B cell (primary cell): Measurements from ENCODE around the gene TOP2A. TPM values are rescaled to one million over a fixed set of nuclear protein-coding genes. Genes with fewer than 3 reads are reported as not detected.

ENCODE experiments used
- ATAC-seq: fragments of 200-7000 bp; cut with Tn5 transposase; one replicate; pipeline ENCODE4 v1.10.0; 2021; ENCODE audit warnings: low read depth, mild to moderate bottlenecking, moderate number of reproducible peaks, moderate library complexity
- CTCF ChIA-PET: fragments of 350-600 bp; sonication (Branson Sonifier 250); formaldehyde crosslinking; loops from one replicate; lab custom pipeline; 2021; ENCODE audit warnings: antibody characterized with exemption, inconsistent platforms; lab: Charles Lee
- POLR2A ChIA-PET: fragments of 350-600 bp; sonication (Branson Sonifier 250); formaldehyde crosslinking; loops from one replicate; lab custom pipeline; 2021; ENCODE audit warnings: antibody characterized with exemption; lab: Charles Lee
- DNase-seq: peaks from one replicate; pipeline ENCODE4 v3.0.0; 2013
- H2AFZ ChIP-seq: 2 replicates; pipeline ENCODE4 v1.6.1; 2012; ENCODE audit warnings: mild to moderate bottlenecking, low read depth, low read length; ENCODE audit not compliant: insufficient read depth, poor library complexity, severe bottlenecking
- H3K27ac ChIP-seq, 2 donors: 1 replicate in 1 of 2; 2 replicates in 1 of 2; pipeline ENCODE4 v1.5.1; 2012 to 2013; ENCODE audit warnings: low read length in 2 of 2, mild to moderate bottlenecking in 2 of 2, moderate library complexity in 1 of 2
- H3K27me3 ChIP-seq, 4 experiments: fragments of 200-600 bp in 1 of 4; sonication (generic) in 1 of 4; replicated peaks in 1 of 4; 1 replicate in 2 of 4; 2 replicates in 2 of 4; pipeline versions ENCODE4 v1.6.1 to v1.7.0; 2013 to 2016; ENCODE audit warnings: low read length in 3 of 4, mild to moderate bottlenecking in 2 of 4, mixed read lengths in 1 of 4, moderate library complexity in 1 of 4; ENCODE audit not compliant: insufficient read depth in 4 of 4, control insufficient read depth in 3 of 4; ENCODE audit errors: control extremely low read depth in 1 of 4
- H3K36me3 ChIP-seq, 2 experiments: replicated peaks in 1 of 2; 1 replicate in 1 of 2; 2 replicates in 1 of 2; pipeline versions ENCODE4 v1.6.1 to v1.7.1; 2013; ENCODE audit warnings: low read length in 1 of 2; ENCODE audit not compliant: insufficient read depth in 2 of 2, control insufficient read depth in 1 of 2; ENCODE audit errors: control extremely low read depth in 1 of 2, extremely low read depth in 1 of 2
- H3K4me1 ChIP-seq, 2 donors: fragments of 200-600 bp in 1 of 2; sonication (generic) in 1 of 2; 1 replicate in 1 of 2; 2 replicates in 1 of 2; pipeline versions ENCODE4 v1.5.1 to v1.6.1; 2013 to 2017; ENCODE audit warnings: low read length in 2 of 2; ENCODE audit not compliant: control insufficient read depth in 2 of 2, insufficient read depth in 2 of 2
- H3K4me2 ChIP-seq: replicated peaks from 2 replicates; pipeline ENCODE3; 2012; ENCODE audit warnings: mild to moderate bottlenecking, low read depth, low read length; ENCODE audit not compliant: poor library complexity, severe bottlenecking
- H3K4me3 ChIP-seq, 5 experiments: fragments of 200-600 bp in 1 of 5; sonication (generic) in 1 of 5; 1 replicate in 3 of 5; 2 replicates in 2 of 5; pipeline versions ENCODE4 v1.5.1 to v1.7.0; 2011 to 2016; ENCODE audit warnings: low read length in 4 of 5, mild to moderate bottlenecking in 4 of 5, low read depth in 2 of 5, control low read depth in 1 of 5, moderate library complexity in 1 of 5; ENCODE audit not compliant: insufficient read depth in 1 of 5; ENCODE audit errors: control extremely low read depth in 1 of 5, extremely low read depth in 1 of 5
- H3K79me2 ChIP-seq: fragments of 200-600 bp; sonication (generic); one replicate; pipeline ENCODE4 v1.6.0; 2016; ENCODE audit warnings: low read length; ENCODE audit not compliant: control insufficient read depth, insufficient read depth
- H3K9ac ChIP-seq: fragments of 200-600 bp; sonication (generic); 2 replicates; pipeline ENCODE4 v1.6.1; 2017; ENCODE audit warnings: mild to moderate bottlenecking, low read length, moderate library complexity
- H3K9me3 ChIP-seq, 3 donors: one replicate each; pipeline versions ENCODE4 v1.6.1 to v1.7.1; 2013; ENCODE audit warnings: low read length in 2 of 3; ENCODE audit not compliant: control insufficient read depth in 2 of 3, insufficient read depth in 1 of 3; ENCODE audit errors: control extremely low read depth in 1 of 3
- H4K20me1 ChIP-seq: 2 replicates; pipeline ENCODE4 v1.6.0; 2012; ENCODE audit warnings: mild to moderate bottlenecking, low read length; ENCODE audit not compliant: insufficient read depth, control insufficient read depth, poor library complexity, severe bottlenecking
- H3K27ac Mint-ChIP-seq: one replicate; pipeline ENCODE4 v1.8.0; 2021; ENCODE audit warnings: mixed read lengths
- H3K27me3 Mint-ChIP-seq: one replicate; pipeline ENCODE4 v1.8.0; 2021; ENCODE audit warnings: mixed read lengths
- H3K4me1 Mint-ChIP-seq: one replicate; pipeline ENCODE4 v1.8.0; 2021; ENCODE audit warnings: mixed read lengths
- H3K4me3 Mint-ChIP-seq: one replicate; pipeline ENCODE4 v1.8.0; 2021; ENCODE audit warnings: mixed read lengths
- H3K9me3 Mint-ChIP-seq: one replicate; pipeline ENCODE4 v1.8.0; 2022; ENCODE audit warnings: mixed read lengths; ENCODE audit not compliant: insufficient read depth
- EZH2 ChIP-seq: IDR thresholded peaks from 2 replicates; pipeline ENCODE4 v1.6.1; 2012; ENCODE audit warnings: borderline replicate concordance, low read depth, mild to moderate bottlenecking, moderate library complexity, low read length; ENCODE audit not compliant: insufficient read depth, poor library complexity, severe bottlenecking
- WGBS: methylation state at CpG from one replicate; pipeline ENCODE4 v1.1.5; 2013; ENCODE audit warnings: missing lambda C conversion rate; ENCODE audit not compliant: insufficient coverage; 5-methylcytosine and 5-hydroxymethylcytosine counted together
- intact Hi-C: fragments of 100-400 bp; cut with micrococcal nuclease; formaldehyde crosslinking; loops from one replicate; pipeline ENCODE4 v1.10.0; 2022
- polyA plus RNA-seq: library from polyadenylated mRNA; depleted of rRNA; stranded (reverse); fragments of >200 nt; gene quantifications from 2 replicates; pipeline ENCODE4 v1.2.3, GENCODE V29; 2012
- total RNA-seq, 2 donors: library from RNA; stranded (reverse); fragments of 120-200 nt in 1 of 2; gene quantifications; 1 replicate in 1 of 2; 2 replicates in 1 of 2; pipeline versions ENCODE4 v1.2.3 to v1.2.4, GENCODE V29; 2013 to 2022
- TF ChIP-seq, protein P1 (sequence below): fragments of 200-600 bp; IDR thresholded peaks from one replicate; pipeline ENCODE4 v1.8.0; 2022; ENCODE audit warnings: antibody characterized with exemption, mild to moderate bottlenecking

Gene TOP2A
- total and polyA plus RNA-seq, 2 donors (not counting 1 experiment from before 2014, with no cell fraction given) = 0.36 to 3.1 TPM

- Mint-ChIP-seq H3K27ac (no peak overlapping the region), H3K4me1 (no peaks in the 10 kb centered on the region), H3K9me3 (no peaks in the 10 kb centered on the region), H3K27me3 (no peaks in the 10 kb centered on the region), H3K4me3 (no peak overlapping the region)
- 94% methylated on average over 2 of the region's 3 CpGs for WGBS
- Histone ChIP-seq H3K27ac (no peak overlapping the region), H3K4me2 (no peak overlapping the region), H3K79me2 (no peaks in the 10 kb centered on the region), H3K9ac (no peak overlapping the region), H2AFZ (no peak overlapping the region), H3K4me3 (no peak overlapping the region), H3K36me3 (peaks cover 0 to 8% of the 10 kb centered on the region in 2 experiments), H3K9me3 (no peaks in the 10 kb centered on the region), H3K27me3 (no peaks in the 10 kb centered on the region), H3K4me1 (no peaks in the 10 kb centered on the region), H4K20me1 (no peaks in the 10 kb centered on the region)
- POLR2A ChIA-PET = no interaction called here
- intact Hi-C loops = no loop called here
- no peak for ATAC-seq
- CTCF ChIA-PET = interaction anchor here (3.1 kb wide), 1 partner anchor 10 kb away, joined by 13 read pairs; no protein-coding TSS in a partner anchor
- no peak for DNase-seq
- no peak for TF ChIP-seq EZH2
- TF ChIP-seq, protein P1, sequence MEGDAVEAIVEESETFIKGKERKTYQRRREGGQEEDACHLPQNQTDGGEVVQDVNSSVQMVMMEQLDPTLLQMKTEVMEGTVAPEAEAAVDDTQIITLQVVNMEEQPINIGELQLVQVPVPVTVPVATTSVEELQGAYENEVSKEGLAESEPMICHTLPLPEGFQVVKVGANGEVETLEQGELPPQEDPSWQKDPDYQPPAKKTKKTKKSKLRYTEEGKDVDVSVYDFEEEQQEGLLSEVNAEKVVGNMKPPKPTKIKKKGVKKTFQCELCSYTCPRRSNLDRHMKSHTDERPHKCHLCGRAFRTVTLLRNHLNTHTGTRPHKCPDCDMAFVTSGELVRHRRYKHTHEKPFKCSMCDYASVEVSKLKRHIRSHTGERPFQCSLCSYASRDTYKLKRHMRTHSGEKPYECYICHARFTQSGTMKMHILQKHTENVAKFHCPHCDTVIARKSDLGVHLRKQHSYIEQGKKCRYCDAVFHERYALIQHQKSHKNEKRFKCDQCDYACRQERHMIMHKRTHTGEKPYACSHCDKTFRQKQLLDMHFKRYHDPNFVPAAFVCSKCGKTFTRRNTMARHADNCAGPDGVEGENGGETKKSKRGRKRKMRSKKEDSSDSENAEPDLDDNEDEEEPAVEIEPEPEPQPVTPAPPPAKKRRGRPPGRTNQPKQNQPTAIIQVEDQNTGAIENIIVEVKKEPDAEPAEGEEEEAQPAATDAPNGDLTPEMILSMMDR = no peak
These were observed 39.7 kb upstream of the TOP2A start for GRCh38 chr17:40457369-40457768.

DNA sequence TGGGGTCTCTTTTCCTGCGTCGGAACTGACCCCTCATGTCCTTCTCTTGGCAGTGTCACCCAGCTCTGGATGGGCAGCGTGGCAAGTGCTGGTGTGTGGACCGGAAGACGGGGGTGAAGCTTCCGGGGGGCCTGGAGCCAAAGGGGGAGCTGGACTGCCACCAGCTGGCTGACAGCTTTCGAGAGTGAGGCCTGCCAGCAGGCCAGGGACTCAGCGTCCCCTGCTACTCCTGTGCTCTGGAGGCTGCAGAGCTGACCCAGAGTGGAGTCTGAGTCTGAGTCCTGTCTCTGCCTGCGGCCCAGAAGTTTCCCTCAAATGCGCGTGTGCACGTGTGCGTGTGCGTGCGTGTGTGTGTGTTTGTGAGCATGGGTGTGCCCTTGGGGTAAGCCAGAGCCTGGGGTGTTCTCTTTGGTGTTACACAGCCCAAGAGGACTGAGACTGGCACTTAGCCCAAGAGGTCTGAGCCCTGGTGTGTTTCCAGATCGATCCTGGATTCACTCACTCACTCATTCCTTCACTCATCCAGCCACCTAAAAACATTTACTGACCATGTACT is 38.8 kb upstream of the TOP2A start:
- ChIA-PET POLR2A (no interaction called here), CTCF (interaction anchor here (1.2 to 3.1 kb wide), 3 partner anchors 9 to 63 kb away, joined by 3 to 13 read pairs (median 12); no protein-coding TSS in a partner anchor)
- H3K9me3 Mint-ChIP-seq = no peaks in the 10 kb centered on the region
- H3K27me3 Mint-ChIP-seq = no peaks in the 10 kb centered on the region
- TF ChIP-seq, protein P1 = no peak
- no peak for TF ChIP-seq EZH2
- WGBS = 96% methylated on average over 15 of the region's 16 CpGs
- H3K4me1 Mint-ChIP-seq = no peaks in the 10 kb centered on the region
- no peak for ATAC-seq
- H3K27ac Mint-ChIP-seq = no peak overlapping the region
- Histone ChIP-seq H3K9ac (no peak overlapping the region), H3K4me3 (no peak overlapping the region), H3K9me3 (no peaks in the 10 kb centered on the region), H3K27me3 (no peaks in the 10 kb centered on the region), H3K79me2 (no peaks in the 10 kb centered on the region), H3K4me2 (no peak overlapping the region), H4K20me1 (no peaks in the 10 kb centered on the region), H3K4me1 (no peaks in the 10 kb centered on the region), H3K36me3 (peaks cover 0 to 8% of the 10 kb centered on the region in 2 experiments), H3K27ac (no peak overlapping the region), H2AFZ (no peak overlapping the region)
- no peak overlapping the region for H3K4me3 Mint-ChIP-seq
- intact Hi-C loops = no loop called here
- no peak for DNase-seq
